ENCODE results near the gene CCDC82.

GRCh38 chr11:96319898-96320656, 69.6 kb downstream of the CCDC82 start:
- TF ChIP-seq POLR2A (IDR thresholded peaks at IDR 0.05) (no peak), CTCF (IDR thresholded peaks at IDR 0.05) (no peak)
